ENCODE results near the gene KDM2A.
"Not testable (repeated sequence)": the region's sequence is repeated elsewhere in the genome, so short reads cannot be mapped to it uniquely, and the experiment has no call there.

Gene KDM2A

GRCh38 chr11:67174311-67174710 lies 55.2 kb downstream of the KDM2A start:
- DNase-seq, result no peak

- DNase-seq, result no peak
These were observed 58.6 kb downstream of the KDM2A start for GRCh38 chr11:67177399-67178281.

GRCh38 chr11:67178421-67178820 lies 59.4 kb downstream of the KDM2A start:
- peak in 1 of 2 experiments; percentile 17 for DNase-seq

GRCh38 chr11:67178878-67179277 lies 59.8 kb downstream of the KDM2A start:
- DNase-seq, result no peak

GRCh38 chr11:67179892-67180490 lies 60.9 kb downstream of the KDM2A start:
- DNase-seq, result no peak

DNA sequence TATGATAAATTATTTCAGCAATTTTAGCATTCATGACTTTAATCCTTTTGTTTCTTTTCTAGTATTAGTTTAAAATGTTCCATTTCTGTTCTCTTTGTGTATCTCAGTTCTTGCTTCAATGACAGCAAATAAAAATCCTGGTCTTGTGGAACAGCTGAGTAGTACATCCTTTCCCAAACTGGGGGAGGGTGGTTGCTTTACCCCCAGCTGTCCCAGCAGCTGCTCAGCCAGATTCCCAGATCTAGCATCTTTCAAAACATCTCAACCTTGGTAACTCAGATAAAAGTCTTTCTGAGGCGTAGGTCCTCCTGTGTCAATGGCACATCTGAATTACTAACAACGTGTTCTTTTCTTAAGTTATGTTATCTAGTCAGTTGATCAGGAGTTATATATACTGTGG lies 75.0 kb downstream of the KDM2A start:
- DNase-seq, result no peak

DNA sequence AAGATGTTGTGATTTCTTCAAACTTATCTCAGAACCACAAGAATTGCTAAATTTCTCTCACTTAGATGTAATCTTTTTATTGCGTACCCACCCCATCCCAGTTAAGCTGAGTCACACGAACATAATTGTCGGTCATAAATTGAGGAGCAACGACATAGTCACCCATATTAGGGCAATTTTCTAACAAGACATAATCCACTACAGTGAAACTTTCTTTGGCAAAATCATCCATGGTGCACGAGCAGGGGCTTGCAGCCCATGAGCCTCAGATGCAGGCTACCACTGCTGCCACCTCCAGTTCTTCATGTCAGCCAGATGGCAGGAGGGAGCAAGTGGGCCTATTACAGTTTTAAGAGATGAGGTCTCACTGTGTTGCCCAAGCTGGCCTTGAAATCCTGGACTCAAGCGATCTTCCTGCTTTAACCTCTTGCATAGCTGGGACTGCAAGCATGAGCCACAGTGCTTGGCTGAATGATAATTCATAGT lies 77.0 kb downstream of the KDM2A start:
- DNase-seq, result no peak

DNA sequence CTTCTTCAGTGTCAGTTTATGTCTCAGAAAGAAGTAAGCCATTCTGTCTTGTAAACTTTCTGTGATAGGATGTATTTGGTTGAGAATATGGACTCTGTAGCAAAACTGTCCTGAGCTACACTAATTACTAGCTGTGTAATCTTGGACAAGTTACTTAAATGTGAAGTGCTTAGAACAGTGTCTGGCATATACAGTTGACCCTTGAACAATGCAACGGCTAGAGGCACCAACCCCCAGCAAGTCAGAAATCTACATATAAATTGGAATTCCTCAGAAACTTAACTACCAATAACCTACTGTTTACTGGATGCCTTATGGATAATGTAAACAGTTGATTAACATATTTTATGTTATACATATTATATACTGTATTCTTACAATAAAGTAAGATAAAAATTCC lies 78.5 kb downstream of the KDM2A start:
- no peak for DNase-seq

GRCh38 chr11:67198781-67199180 lies 79.7 kb downstream of the KDM2A start:
- DNase-seq, result not testable (repeated sequence)

- DNase-seq, result peak in 1 of 2 experiments; percentile 36
These were observed 80.7 kb downstream of the KDM2A start for GRCh38 chr11:67199751-67200150.

DNA sequence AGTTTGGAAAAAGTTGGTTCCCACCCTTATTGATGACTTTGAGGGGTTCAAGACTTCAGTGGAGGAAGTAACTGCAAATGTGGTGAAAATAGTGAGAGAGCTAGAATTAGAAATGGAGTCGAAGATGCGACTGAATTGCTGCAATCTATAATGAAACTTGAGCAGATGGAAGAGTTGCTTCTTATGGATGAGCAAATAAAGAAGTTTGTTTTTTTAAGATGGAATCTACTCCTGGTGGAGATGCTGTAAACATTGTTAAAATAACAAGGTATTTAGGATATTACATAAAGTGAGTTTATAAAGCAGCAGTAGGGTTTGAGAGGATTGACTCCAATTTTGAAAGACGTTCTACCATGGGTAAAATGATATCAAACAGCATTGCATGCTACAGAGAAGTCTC lies 83.0 kb downstream of the KDM2A start:
- DNase-seq, result no peak

DNA sequence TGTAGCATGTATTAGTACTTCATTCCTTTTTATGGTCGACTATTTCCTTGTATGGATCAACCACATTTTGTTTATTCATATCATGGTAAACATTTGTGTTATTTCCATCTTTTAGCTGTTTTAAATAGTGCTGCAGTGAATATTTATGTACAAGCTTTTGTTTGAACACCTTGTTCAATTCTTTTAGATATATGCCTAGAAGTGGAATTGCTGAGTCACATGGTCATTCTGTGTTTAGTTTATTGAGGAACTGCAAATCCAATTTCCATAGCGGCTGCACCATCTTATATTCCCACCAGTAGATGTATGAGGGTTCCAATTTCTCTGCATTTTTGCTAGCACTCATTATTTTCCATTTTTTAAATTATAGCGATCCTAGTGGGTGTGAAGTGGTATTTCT lies 85.8 kb downstream of the KDM2A start:
- DNase-seq, result peak; percentile 66 to 72

DNA sequence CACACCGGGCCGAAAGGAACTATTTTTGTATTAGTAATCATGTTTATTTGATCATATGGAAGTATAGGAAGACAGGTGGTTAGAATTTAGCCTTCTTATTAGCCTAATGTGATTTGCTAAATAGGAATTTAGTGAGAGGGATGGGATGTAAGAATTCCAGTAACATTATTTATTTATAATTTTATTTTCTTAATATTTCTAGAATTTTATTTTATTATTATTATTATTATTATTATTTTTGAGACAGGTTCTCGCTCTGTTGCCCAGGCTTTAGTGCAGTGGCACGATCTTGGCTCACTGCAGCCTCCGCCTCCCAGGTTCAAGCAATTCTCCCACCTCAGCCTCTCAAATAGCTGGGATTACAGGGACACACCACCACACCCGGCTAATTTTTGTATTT lies 90.2 kb downstream of the KDM2A start:
- DNase-seq, result not testable (repeated sequence)

- no peak for DNase-seq
These were observed 92.8 kb downstream of the KDM2A start for GRCh38 chr11:67211656-67212436.

GRCh38 chr11:67213178-67213621 lies 94.1 kb downstream of the KDM2A start:
- DNase-seq, result no peak

DNA sequence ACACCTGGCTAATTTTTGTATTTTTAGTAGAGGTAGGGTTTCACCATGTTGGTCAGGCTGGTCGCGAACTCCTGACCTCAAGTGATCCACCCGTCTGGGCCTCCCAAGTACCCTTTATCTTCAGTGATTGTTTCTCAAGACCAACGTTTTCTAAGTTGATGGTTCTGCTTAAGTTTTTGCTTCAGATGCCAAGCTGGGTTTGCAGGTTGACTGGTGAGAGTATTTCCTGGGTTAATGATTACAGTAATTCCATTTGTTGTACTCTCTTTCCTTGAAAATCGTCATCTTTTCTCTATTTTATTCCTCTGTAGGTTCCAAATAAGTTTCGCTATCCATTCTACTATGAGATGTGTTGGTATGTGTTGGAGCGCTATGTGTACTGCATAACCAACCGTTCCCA lies 108.7 kb downstream of the KDM2A start:
- no peak for DNase-seq

GRCh38 chr11:67230406-67230805 lies 111.3 kb downstream of the KDM2A start:
- no peak for DNase-seq

DNA sequence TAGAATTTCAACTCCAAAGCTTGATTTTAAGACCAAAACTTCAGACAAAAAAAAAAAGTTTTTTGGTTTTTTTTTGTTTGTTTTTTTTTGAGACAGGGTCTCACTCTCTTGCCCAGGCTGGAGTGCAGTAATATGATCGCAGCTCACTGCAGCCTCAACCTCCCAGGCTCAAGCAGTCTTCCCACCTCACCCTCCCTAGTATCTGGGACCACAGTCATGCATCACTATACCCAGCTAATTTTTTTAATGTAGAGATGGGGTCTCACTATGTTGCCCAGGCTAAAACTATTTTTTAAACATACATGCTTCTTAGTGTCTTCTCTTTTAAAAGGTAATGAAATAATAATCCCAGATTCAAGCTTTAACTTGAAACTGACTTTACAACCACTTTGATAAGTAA lies 111.8 kb downstream of the KDM2A start:
- no peak for DNase-seq

DNA sequence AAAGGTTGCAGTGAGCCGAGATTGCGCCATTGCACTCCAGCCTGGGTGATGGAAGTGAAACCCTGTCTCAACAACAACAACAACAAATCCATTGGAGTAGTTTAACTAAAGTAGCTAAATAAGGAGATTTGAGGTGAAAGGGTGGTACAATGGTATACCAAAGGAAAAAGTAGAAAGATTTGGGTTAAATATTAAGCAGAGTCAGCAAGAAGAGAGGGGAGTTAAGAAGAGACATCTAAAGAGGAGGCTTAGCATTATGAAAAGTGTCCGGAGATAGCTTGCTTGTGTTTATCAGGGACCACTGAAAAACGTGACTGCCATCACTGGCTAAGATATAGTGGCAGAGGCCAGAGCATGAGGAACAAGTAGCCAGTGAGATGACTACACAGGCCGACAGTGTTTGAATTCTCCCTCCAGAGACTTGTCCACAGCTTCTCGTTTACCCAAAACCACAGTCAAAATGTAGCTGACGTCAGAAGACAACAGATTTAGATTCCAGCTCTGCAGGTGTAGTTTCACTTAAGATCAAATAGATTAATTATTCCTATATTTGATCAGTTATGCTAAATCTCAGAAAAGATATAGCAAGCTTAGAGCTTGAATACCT lies 114.6 kb downstream of the KDM2A start:
- DNase-seq, result no peak

- not testable (repeated sequence) for DNase-seq
These were observed 115.5 kb downstream of the KDM2A start for GRCh38 chr11:67234571-67234970.

DNA sequence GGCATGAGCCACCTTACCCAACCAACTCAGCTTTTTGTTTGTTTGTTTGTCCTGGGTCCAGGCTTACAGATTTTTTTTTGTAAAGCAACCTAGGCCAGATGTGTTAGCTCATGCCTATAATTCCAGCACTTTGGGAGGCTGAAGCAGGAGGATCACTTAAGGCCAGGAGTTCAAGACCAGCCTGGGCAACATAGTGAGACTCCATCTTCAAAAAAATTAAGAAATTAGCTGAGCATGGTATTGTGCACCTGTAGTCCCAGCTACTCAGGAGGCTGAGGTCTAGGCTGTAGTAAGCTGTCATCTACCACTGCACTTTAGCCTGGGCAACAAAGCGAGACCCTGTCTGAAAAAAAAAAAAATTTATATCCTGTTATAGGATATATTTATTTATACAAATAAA lies 118.5 kb downstream of the KDM2A start:
- no peak for DNase-seq

DNA sequence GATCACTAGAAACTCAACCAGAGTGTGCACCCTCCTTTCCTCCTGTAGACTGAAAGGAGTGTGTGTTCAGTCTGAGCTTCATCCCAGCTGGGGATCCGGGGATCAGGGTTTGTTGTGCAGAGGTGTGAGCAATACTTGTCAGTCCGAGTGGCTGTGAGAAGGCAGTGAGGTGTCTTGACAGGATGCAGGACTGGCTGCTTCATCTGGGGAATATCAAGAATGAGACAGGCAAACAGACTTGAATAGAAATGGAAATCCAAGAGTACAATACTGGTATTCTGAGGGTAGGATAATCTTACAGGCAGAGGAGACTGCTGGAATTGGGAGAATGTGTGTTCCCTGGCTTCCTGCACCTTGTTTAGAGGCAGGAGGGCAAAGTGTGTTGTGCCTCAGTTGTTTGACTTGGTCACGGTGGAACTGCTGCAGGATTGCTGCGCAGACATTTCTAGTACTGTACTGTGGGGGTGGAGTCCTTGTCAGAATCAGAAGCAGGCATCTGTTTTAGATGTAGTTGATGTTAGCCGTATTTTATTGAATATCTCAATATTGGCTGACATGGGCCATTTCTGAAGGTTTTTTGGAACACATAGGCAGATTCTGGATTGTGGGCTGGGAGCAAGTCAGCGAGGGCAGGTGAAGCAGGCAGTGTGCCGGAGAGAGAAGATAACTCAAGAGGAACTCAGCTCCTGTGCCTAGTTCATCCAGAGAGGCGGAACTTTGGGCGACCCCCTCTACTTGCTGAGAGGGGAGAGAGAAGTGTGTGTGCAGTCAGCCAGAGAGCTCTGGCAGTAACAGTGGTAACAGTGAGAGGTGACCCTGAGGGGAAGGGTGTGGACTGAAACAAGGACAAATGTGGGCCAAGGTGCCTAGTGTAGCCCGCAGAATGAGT lies 120.1 kb downstream of the KDM2A start:
- DNase-seq, result no peak
